Prostate gland (tissue), 2 donors: ENCODE measurements around the gene ACSM6.

ENCODE experiments used
- POLR2A ChIP-seq: fragments of 450-650 bp; IDR thresholded peaks from one replicate; pipeline ENCODE4 v1.6.1; 2016; ENCODE audit warnings: antibody characterized with exemption, mild to moderate bottlenecking
- POLR2AphosphoS5 ChIP-seq: sonication (generic); formaldehyde crosslinking; IDR thresholded peaks from one replicate; pipeline ENCODE4 v1.6.1; 2017; ENCODE audit warnings: antibody characterized with exemption
- TF ChIP-seq, protein P1 (sequence below), 4 experiments: fragments of 200-600 bp in 2 of 4; fragments of 450-650 bp in 2 of 4; sonication (generic) in 2 of 4; IDR thresholded peaks; 1 replicate in 3 of 4; 2 replicates in 1 of 4; pipeline ENCODE4 v1.5.1; 2016 to 2019; ENCODE audit warnings: antibody characterized with exemption in 4 of 4, mild to moderate bottlenecking in 2 of 4, moderate library complexity in 2 of 4

- TF ChIP-seq, protein P1, sequence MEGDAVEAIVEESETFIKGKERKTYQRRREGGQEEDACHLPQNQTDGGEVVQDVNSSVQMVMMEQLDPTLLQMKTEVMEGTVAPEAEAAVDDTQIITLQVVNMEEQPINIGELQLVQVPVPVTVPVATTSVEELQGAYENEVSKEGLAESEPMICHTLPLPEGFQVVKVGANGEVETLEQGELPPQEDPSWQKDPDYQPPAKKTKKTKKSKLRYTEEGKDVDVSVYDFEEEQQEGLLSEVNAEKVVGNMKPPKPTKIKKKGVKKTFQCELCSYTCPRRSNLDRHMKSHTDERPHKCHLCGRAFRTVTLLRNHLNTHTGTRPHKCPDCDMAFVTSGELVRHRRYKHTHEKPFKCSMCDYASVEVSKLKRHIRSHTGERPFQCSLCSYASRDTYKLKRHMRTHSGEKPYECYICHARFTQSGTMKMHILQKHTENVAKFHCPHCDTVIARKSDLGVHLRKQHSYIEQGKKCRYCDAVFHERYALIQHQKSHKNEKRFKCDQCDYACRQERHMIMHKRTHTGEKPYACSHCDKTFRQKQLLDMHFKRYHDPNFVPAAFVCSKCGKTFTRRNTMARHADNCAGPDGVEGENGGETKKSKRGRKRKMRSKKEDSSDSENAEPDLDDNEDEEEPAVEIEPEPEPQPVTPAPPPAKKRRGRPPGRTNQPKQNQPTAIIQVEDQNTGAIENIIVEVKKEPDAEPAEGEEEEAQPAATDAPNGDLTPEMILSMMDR (IDR thresholded peaks at IDR 0.05) = no peak
- TF ChIP-seq POLR2AphosphoS5 (no peak), POLR2A (no peak)
Observed at GRCh38 chr10:95178797-95179196, 15.2 kb upstream of the ACSM6 start.
